Immature natural killer cell (primary cell): ENCODE data around the gene VSTM2B. TPM values are rescaled to one million over a fixed set of nuclear protein-coding genes. Genes with fewer than 3 reads are reported as not detected.

Source experiments
- DNase-seq, 3 donors: peaks; one replicate each; pipeline ENCODE4 v3.0.0; 2022; ENCODE audit warnings: mixed read lengths in 1 of 3
- H3K27ac Mint-ChIP-seq, 6 donors: one replicate each; pipeline ENCODE4 v1.8.0; 2020; ENCODE audit warnings: mixed read lengths in 6 of 6, mild to moderate bottlenecking in 5 of 6, inconsistent platforms in 4 of 6, moderate library complexity in 3 of 6
- H3K27me3 Mint-ChIP-seq, 3 donors: one replicate each; pipeline ENCODE4 v1.8.0; 2020 to 2021; ENCODE audit warnings: low read depth in 3 of 3, mild to moderate bottlenecking in 3 of 3, mixed read lengths in 3 of 3, moderate library complexity in 3 of 3, inconsistent platforms in 1 of 3
- H3K36me3 Mint-ChIP-seq, 3 donors: one replicate each; pipeline ENCODE4 v1.8.0; 2020; ENCODE audit warnings: mixed read lengths in 3 of 3, inconsistent platforms in 2 of 3, mild to moderate bottlenecking in 2 of 3
- H3K4me1 Mint-ChIP-seq, 2 donors: one replicate each; pipeline ENCODE4 v1.8.0; 2020; ENCODE audit warnings: inconsistent platforms in 2 of 2, mild to moderate bottlenecking in 2 of 2, mixed read lengths in 2 of 2, moderate library complexity in 1 of 2
- H3K4me3 Mint-ChIP-seq, 5 donors: one replicate each; pipeline ENCODE4 v1.8.0; 2020; ENCODE audit warnings: mild to moderate bottlenecking in 5 of 5, mixed read lengths in 5 of 5, inconsistent platforms in 3 of 5, moderate library complexity in 3 of 5
- H3K9me3 Mint-ChIP-seq, 6 donors: one replicate each; pipeline ENCODE4 v1.8.0; 2020; ENCODE audit warnings: mild to moderate bottlenecking in 6 of 6, mixed read lengths in 6 of 6, inconsistent platforms in 4 of 6, moderate library complexity in 3 of 6
- polyA plus RNA-seq, 3 donors: library from polyadenylated mRNA; unstranded; fragments of 300-500 nt; fragmentation: Illumina TruSeq; gene quantifications; one replicate each; pipeline ENCODE4 v1.2.3, GENCODE V29; 2021

VSTM2B gene
- polyA plus RNA-seq, 3 donors from 2014 or later: 0.41 to 0.48 TPM; not detected in 1

DNA sequence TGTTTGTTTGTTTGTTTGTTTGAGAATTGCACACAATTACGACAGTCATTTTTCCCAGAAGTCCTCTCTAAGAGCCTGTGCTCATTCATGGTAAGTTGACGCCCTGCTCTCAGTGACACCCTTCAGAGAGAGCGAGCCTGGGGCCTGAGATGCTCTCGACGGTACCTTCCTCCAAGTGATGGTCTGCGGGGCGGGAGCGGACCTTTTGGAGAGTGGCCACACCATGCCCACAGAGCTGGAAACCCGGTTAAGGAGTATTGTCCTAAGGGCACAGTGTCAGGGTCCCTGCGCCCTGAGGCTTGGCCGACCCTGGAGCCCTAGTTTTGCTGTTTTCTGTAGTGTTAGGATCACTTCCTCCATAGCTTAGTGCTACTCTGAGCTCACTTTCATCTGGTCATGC lies 83.8 kb downstream of the VSTM2B start:
- no peak for DNase-seq
- H3K27me3 Mint-ChIP-seq: peaks cover 8 to 12% (median 10%) of the 10 kb centered on the region in 3 donors
- no peaks in the 10 kb centered on the region for H3K9me3 Mint-ChIP-seq
- H3K4me3 Mint-ChIP-seq: peak overlapping the region in 2 of 5 donors; percentile 26 to 61
- peak overlapping the region; percentile 40 to 91 (median 81) for H3K27ac Mint-ChIP-seq
- H3K4me1 Mint-ChIP-seq: peaks cover 39 to 53% of the 10 kb centered on the region in 2 donors
- peaks cover 15 to 39% (median 27%) of the 10 kb centered on the region in 3 donors for H3K36me3 Mint-ChIP-seq

DNA sequence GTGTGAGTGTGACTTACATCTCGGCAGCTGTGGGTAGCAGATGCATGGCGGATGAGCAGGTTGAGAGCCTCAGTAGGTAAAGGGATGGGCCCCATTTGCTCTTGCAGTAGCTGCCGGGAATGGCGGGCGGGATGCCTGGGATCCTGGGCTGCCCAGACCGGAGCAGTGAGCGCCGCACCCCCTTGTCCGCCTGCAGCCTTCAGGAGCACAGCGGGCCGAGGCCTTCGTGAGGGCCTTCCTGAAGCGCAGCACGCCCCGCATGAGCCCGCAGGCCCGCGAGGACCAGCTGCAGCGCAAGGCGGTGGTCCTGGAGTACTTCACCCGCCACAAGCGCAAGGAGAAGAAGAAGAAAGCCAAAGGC lies 84.4 kb downstream of the VSTM2B start:
- Mint-ChIP-seq H3K36me3 (peaks cover 15 to 43% (median 30%) of the 10 kb centered on the region in 3 donors), H3K4me3 (peak overlapping the region in 3 of 5 donors; percentile 21 to 61 (median 38)), H3K27me3 (peaks cover 8 to 12% (median 9%) of the 10 kb centered on the region in 3 donors), H3K27ac (peak overlapping the region; percentile 40 to 91 (median 81)), H3K4me1 (peaks cover 37 to 50% of the 10 kb centered on the region in 2 donors), H3K9me3 (no peaks in the 10 kb centered on the region)
- DNase-seq: no peak

DNA sequence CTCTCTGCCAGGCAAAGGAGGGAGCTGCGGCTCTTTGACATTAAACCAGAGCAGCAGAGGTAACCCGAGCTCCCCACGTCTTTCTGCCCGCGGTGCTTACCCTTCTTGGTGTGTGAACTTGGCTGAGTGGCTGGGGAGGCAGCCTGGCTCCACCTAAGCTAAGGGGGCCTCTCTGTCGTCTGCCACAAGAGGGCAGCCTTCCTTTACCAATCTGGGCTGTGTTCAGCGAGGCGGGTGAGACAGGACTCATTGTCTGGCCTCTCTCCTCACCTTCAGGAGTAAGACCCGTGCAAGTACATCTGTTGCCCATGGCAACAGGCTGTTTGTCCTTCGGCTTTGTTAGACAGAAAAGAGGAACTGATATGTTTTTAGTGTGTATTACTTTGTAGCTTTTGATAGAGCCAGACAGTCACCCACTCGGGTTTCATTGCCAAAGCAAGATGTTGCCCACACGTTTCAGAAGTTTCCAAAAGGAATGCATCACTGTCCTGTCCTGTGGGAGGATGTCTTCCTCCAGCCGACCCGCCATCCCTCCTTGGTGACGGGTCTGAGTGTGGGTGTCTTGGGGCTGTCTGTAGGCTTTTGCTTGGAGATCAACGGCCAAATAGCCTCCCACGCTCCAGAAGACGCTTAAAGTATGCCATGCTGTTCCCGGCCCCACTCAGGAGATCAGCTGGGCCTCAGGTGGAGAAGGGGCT lies 84.9 kb downstream of the VSTM2B start:
- peaks cover 21 to 49% (median 36%) of the 10 kb centered on the region in 3 donors for H3K36me3 Mint-ChIP-seq
- H3K27ac Mint-ChIP-seq: peak overlapping the region; percentile 48 to 90 (median 79)
- no peaks in the 10 kb centered on the region for H3K9me3 Mint-ChIP-seq
- H3K27me3 Mint-ChIP-seq: peaks cover 8 to 11% (median 9%) of the 10 kb centered on the region in 3 donors
- H3K4me3 Mint-ChIP-seq: peak overlapping the region in 2 of 5 donors; percentile 1 to 61
- H3K4me1 Mint-ChIP-seq: peaks cover 37 to 45% of the 10 kb centered on the region in 2 donors
- peak; percentile 76 to 84 (median 80) for DNase-seq

DNA sequence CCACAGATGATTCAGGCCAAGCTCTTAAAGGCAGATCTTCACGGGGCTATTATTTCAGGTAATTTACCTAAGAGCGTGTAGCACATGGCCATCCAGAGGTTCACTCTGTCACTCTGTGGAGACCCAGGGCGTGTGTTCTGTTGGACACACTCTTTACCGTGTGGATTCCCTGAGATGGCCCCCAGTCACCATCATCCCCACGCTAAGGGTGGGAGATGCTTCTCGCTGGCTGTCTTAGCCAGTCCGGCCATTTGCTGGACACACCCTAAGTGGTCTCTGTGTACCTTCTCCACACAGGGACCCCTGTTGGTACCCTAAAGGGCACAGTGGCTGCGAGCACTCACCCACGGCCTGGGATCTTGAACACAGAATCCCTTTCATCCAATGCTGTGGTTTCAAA lies 86.3 kb downstream of the VSTM2B start:
- Mint-ChIP-seq H3K27me3 (peaks cover 0 to 1% (median 0%) of the 10 kb centered on the region in 3 donors), H3K27ac (peak overlapping the region in 1 of 6 donors; percentile 83), H3K4me1 (peaks cover 24 to 31% of the 10 kb centered on the region in 2 donors), H3K9me3 (no peaks in the 10 kb centered on the region), H3K36me3 (peaks cover 22 to 53% (median 36%) of the 10 kb centered on the region in 3 donors), H3K4me3 (no peak overlapping the region)
- DNase-seq: no peak

DNA sequence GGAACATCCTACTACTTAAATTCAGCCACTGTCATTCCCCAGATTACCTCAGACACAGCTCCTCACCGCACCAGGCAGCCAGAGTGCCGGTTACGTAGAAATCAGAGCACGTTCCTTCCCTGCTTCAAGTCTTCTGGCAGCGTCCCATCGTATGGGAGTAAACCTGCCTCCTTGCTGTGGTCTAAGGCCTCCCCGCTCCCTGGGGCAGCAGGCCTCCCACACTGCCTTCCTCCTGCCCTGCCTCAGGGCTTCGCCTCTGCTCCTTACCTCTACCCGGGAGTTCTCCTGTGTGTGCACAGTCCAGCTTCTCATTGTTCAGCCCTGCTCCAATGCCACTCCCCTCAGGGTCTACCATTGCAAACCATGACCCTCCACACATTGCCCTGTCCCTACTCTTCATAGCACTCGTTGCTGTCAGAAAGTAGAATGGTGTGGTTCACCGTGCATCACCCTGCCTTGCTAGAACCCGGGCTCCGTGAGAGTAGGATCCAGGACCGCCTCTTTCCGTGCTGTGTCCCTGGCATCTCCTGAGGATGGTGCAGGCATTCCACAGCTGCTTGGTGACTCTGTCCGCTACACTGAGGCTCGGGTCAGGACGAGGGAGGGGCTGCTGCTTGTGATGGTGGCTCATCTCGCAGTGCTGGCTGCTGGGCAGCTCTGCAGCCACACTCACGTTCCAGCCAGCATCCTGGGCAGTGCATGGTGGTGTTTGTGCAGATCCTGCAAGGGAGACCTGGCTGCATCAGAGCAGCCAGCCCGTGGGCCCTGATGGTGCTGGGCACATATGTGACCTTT lies 87.2 kb downstream of the VSTM2B start:
- H3K27me3 Mint-ChIP-seq: peaks cover 0 to 1% (median 0%) of the 10 kb centered on the region in 3 donors
- no peak for DNase-seq
- H3K9me3 Mint-ChIP-seq: no peaks in the 10 kb centered on the region
- peak overlapping the region in 1 of 5 donors; percentile 25 for H3K4me3 Mint-ChIP-seq
- peaks cover 22 to 54% (median 36%) of the 10 kb centered on the region in 3 donors for H3K36me3 Mint-ChIP-seq
- peak overlapping the region in 3 of 6 donors; percentile 35 to 79 (median 76) for H3K27ac Mint-ChIP-seq
- peaks cover 26 to 29% of the 10 kb centered on the region in 2 donors for H3K4me1 Mint-ChIP-seq

DNA sequence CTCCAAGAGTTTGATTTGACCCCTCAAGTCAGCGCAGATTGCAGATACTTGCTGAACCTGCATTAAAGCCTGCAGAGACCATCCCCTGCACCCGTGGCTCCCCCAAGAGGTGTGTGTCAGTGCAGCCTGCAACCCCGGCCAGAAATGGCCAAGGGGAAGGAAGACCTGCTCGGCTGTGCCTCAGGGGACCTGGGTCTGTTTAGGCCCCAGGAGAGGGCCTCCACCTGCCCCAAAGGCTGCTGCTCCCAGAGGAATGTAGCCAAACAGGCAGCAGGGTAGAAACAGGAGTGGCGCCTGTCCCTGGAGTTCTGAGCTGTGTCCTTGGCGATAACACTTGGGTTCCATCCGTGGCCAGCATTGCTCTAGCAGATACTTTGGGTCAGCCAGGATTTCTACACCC lies 88.3 kb downstream of the VSTM2B start:
- Mint-ChIP-seq H3K9me3 (no peaks in the 10 kb centered on the region), H3K27me3 (peaks cover 0 to 1% (median 0%) of the 10 kb centered on the region in 3 donors), H3K4me1 (peaks cover 24 to 26% of the 10 kb centered on the region in 2 donors), H3K4me3 (no peak overlapping the region), H3K36me3 (peaks cover 22 to 49% (median 33%) of the 10 kb centered on the region in 3 donors), H3K27ac (peak overlapping the region in 1 of 6 donors; percentile 29)
- DNase-seq: no peak

Other genes with a start within 250 kb of the VSTM2B start
- 100 to 1,000 TPM; 174 to 222 (median 184) TPM for gene POP4, start 80.3 kb downstream of the VSTM2B start, polyA plus RNA-seq
- gene PLEKHF1, start 139.5 kb downstream of the VSTM2B start, polyA plus RNA-seq: 100 to 1,000 TPM; 107 to 244 (median 141) TPM
- gene C19orf12, start 189.3 kb downstream of the VSTM2B start, polyA plus RNA-seq: 10 to 100 TPM; 32.4 to 68.3 (median 60.3) TPM